Ovary (tissue), 3 donors: Measurements from ENCODE around the gene OTUD6A.

Source experiments
- CTCF ChIP-seq, 3 donors: fragments of 450-650 bp in 2 of 3; fragments of 200-600 bp in 1 of 3; IDR thresholded peaks; one replicate each; pipeline versions ENCODE4 v1.5.1 to v1.8.0; 2016 to 2022; ENCODE audit warnings: antibody characterized with exemption in 3 of 3, mild to moderate bottlenecking in 1 of 3
- EP300 ChIP-seq: sonication (generic); formaldehyde crosslinking; IDR thresholded peaks from one replicate; pipeline ENCODE4 v1.6.1; 2017; ENCODE audit warnings: antibody characterized with exemption
- donor health status: DM: no; HTN: no; CAD: no.

- no peak for TF ChIP-seq EP300
- TF ChIP-seq CTCF (IDR thresholded peaks at IDR 0.05): no peak
These were observed 26.5 kb downstream of the OTUD6A start for GRCh38 chrX:70088751-70089150.
